Measurements from ENCODE around the gene PHF21A.

Gene PHF21A

GRCh38 chr11:46121301-46121723 lies at the start of gene PHF21A:
Gene PHF21A (minus strand): TSS chr11:46121454. CDS start chr11:46084219, 37,235 bp downstream.
- peak; percentile 88 for DNase-seq

GRCh38 chr11:46170797-46171196 lies 49.5 kb upstream of the PHF21A start:
- DNase-seq = no peak

- DNase-seq = no peak
These were observed 41.4 kb upstream of the PHF21A start for GRCh38 chr11:46162700-46163099.

- DNase-seq = no peak
These were observed 39.9 kb upstream of the PHF21A start for GRCh38 chr11:46161201-46161600.

GRCh38 chr11:46160100-46160499 lies 38.8 kb upstream of the PHF21A start:
- DNase-seq = no peak

- DNase-seq = no peak
These were observed 38.4 kb upstream of the PHF21A start for GRCh38 chr11:46159680-46160079.

- DNase-seq = no peak
These were observed 28.6 kb upstream of the PHF21A start for GRCh38 chr11:46149826-46150225.

GRCh38 chr11:46149342-46149741 lies 28.1 kb upstream of the PHF21A start:
- no peak for DNase-seq

GRCh38 chr11:46144741-46145140 lies 23.5 kb upstream of the PHF21A start:
- no peak for DNase-seq

- DNase-seq = no peak
These were observed 22.0 kb upstream of the PHF21A start for GRCh38 chr11:46143049-46143806.

GRCh38 chr11:46142561-46142960 lies 21.3 kb upstream of the PHF21A start:
- no peak for DNase-seq

- no peak for DNase-seq
These were observed 20.3 kb upstream of the PHF21A start for GRCh38 chr11:46141597-46141996.

- no peak for DNase-seq
These were observed 13.3 kb upstream of the PHF21A start for GRCh38 chr11:46134540-46134939.

GRCh38 chr11:46134061-46134460 lies 12.8 kb upstream of the PHF21A start:
- DNase-seq = no peak

GRCh38 chr11:46133119-46133518 lies 11.9 kb upstream of the PHF21A start:
- no peak for DNase-seq

GRCh38 chr11:46130286-46130940 lies 9.2 kb upstream of the PHF21A start:
- no peak for DNase-seq

GRCh38 chr11:46129133-46129532 lies 7.9 kb upstream of the PHF21A start:
- DNase-seq = no peak

GRCh38 chr11:46127150-46127638 lies 5.9 kb upstream of the PHF21A start:
- DNase-seq = no peak

- no peak for DNase-seq
These were observed 4.0 kb upstream of the PHF21A start for GRCh38 chr11:46125284-46125683.

GRCh38 chr11:46122945-46123715 lies 1.9 kb upstream of the PHF21A start:
- DNase-seq = no peak

GRCh38 chr11:46121724-46122477 lies 647 bp upstream of the PHF21A start:
- DNase-seq = peak; percentile 89

Measured in NCI-H1436 (cell line).